Measurements from ENCODE around the gene ANO1. TPM values are rescaled to one million over a fixed set of nuclear protein-coding genes. Genes with fewer than 3 reads are reported as not detected.

ANO1 gene
- polyA plus RNA-seq, 1 of the 3 experiments (the other 2 are of a cell fraction) = not detected

DNA sequence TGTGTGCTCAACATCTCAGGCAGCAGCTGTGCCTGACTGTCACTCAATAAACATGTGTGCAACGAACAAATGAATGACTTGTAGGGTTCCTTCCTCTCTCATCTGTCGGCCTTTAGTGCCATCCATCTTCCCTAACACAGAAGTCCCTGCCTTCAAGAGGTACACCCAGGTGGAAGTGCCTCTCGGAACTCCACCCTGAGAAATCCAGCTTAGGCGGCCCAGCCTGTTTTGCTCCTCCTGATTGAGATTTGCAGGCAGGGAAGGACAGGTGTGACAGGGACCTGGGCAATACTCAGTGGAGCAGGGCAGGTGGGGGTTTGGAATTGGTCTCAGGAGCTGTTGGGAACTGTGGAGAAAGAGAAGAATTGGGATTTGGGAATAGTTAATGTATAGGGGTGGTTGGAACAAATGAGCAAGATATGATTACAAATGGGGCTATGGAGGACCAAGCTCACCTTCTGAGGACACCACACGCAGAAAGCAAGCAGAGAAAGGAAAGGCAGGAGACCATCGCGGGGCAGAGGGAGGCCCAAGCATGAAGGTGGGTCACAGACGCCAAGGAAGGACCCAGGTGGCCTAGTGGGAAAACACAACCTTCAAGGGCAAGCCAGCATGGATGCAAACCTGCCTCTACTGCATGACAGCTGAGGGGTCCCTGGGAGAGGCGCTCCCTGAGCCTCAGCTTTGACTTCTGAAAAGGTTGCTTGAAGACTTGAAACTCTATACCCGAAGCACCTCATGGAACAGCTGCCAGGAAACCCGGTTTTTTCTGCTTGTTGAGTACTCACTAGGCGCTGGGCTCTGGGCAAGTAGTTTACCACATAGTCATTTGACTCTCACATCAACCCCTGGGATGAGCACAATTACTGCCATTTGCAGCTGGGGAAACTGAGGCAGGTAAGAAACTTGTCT lies 40.9 kb upstream of the ANO1 start:
- Histone ChIP-seq H3K79me2 (ENCODE audit: insufficient read depth) (no peaks in the 10 kb centered on the region), H3K9me3 (no peaks in the 10 kb centered on the region), H4K20me1 (ENCODE audit: insufficient read depth) (no peaks in the 10 kb centered on the region), H3K27ac (ENCODE audit: low read depth in 2 of 2, low read length in 1 of 2) (no peak overlapping the region), H3K4me2 (no peak overlapping the region), H3K9ac (no peak overlapping the region), H3K9me2 (no peaks in the 10 kb centered on the region), H3K4me3 (ENCODE audit: low read depth in 2 of 2, low read length in 1 of 2) (no peak overlapping the region), H2AFZ (ENCODE audit: low read depth) (no peak overlapping the region), H3F3A (replicated peaks; ENCODE audit: insufficient read depth) (no peaks in the 10 kb centered on the region), H3K27me3 (ENCODE audit: insufficient read depth) (no peaks in the 10 kb centered on the region), H3K4me1 (ENCODE audit: control insufficient read depth in 1 of 2, insufficient read depth in 2 of 2, low read depth in 1 of 2, low read length in 1 of 2) (no peaks in the 10 kb centered on the region), H3K36me3 (replicated peaks in 1 of 2; ENCODE audit: control insufficient read depth in 1 of 2, insufficient read depth in 2 of 2, low read length in 1 of 2) (no peaks in the 10 kb centered on the region)
- TF ChIP-seq ELF1 (IDR thresholded peaks at IDR 0.05) = no peak
- TF ChIP-seq EP300 (IDR thresholded peaks at IDR 0.05; ENCODE audit: borderline replicate concordance in 1 of 2, low read depth in 1 of 2, low read length in 1 of 2) = no peak
- TF ChIP-seq SMC3 (IDR thresholded peaks at IDR 0.05; ENCODE audit: low read depth, low read length) = no peak
- TF ChIP-seq GATA2 (CRISPR knock-in tag; IDR thresholded peaks at IDR 0.05) = no peak
- TF ChIP-seq USF2 (IDR thresholded peaks at IDR 0.05; ENCODE audit: borderline replicate concordance, low read depth, low read length) = no peak
- TF ChIP-seq MXI1 (IDR thresholded peaks at IDR 0.05; ENCODE audit: low read depth, low read length) = no peak
- no peak for TF ChIP-seq FOXJ3 (CRISPR knock-in tag; IDR thresholded peaks at IDR 0.05)
- TF ChIP-seq, protein P1, sequence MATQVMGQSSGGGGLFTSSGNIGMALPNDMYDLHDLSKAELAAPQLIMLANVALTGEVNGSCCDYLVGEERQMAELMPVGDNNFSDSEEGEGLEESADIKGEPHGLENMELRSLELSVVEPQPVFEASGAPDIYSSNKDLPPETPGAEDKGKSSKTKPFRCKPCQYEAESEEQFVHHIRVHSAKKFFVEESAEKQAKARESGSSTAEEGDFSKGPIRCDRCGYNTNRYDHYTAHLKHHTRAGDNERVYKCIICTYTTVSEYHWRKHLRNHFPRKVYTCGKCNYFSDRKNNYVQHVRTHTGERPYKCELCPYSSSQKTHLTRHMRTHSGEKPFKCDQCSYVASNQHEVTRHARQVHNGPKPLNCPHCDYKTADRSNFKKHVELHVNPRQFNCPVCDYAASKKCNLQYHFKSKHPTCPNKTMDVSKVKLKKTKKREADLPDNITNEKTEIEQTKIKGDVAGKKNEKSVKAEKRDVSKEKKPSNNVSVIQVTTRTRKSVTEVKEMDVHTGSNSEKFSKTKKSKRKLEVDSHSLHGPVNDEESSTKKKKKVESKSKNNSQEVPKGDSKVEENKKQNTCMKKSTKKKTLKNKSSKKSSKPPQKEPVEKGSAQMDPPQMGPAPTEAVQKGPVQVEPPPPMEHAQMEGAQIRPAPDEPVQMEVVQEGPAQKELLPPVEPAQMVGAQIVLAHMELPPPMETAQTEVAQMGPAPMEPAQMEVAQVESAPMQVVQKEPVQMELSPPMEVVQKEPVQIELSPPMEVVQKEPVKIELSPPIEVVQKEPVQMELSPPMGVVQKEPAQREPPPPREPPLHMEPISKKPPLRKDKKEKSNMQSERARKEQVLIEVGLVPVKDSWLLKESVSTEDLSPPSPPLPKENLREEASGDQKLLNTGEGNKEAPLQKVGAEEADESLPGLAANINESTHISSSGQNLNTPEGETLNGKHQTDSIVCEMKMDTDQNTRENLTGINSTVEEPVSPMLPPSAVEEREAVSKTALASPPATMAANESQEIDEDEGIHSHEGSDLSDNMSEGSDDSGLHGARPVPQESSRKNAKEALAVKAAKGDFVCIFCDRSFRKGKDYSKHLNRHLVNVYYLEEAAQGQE (IDR thresholded peaks at IDR 0.05; ENCODE audit: low read depth, low read length) = no peak
- TF ChIP-seq TCF12 (IDR thresholded peaks at IDR 0.05) = no peak
- TF ChIP-seq TEAD4 (IDR thresholded peaks at IDR 0.05; ENCODE audit: borderline replicate concordance, insufficient read depth) = no peak
- no peak for TF ChIP-seq RAD21 (IDR thresholded peaks at IDR 0.05; ENCODE audit: low read length)
- no peak for TF ChIP-seq JUND (IDR thresholded peaks at IDR 0.05)
- no peak for TF ChIP-seq YY1 (IDR thresholded peaks at IDR 0.05; ENCODE audit: low read depth)
- TF ChIP-seq GABPA (IDR thresholded peaks at IDR 0.05; ENCODE audit: low read depth) = no peak
- TF ChIP-seq TAF1 (IDR thresholded peaks at IDR 0.05; ENCODE audit: borderline replicate concordance, low read depth, low read length) = no peak
- TF ChIP-seq MEF2A (IDR thresholded peaks at IDR 0.05; ENCODE audit: borderline replicate concordance, low read depth) = no peak
- TF ChIP-seq, protein P2, sequence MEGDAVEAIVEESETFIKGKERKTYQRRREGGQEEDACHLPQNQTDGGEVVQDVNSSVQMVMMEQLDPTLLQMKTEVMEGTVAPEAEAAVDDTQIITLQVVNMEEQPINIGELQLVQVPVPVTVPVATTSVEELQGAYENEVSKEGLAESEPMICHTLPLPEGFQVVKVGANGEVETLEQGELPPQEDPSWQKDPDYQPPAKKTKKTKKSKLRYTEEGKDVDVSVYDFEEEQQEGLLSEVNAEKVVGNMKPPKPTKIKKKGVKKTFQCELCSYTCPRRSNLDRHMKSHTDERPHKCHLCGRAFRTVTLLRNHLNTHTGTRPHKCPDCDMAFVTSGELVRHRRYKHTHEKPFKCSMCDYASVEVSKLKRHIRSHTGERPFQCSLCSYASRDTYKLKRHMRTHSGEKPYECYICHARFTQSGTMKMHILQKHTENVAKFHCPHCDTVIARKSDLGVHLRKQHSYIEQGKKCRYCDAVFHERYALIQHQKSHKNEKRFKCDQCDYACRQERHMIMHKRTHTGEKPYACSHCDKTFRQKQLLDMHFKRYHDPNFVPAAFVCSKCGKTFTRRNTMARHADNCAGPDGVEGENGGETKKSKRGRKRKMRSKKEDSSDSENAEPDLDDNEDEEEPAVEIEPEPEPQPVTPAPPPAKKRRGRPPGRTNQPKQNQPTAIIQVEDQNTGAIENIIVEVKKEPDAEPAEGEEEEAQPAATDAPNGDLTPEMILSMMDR (IDR thresholded peaks at IDR 0.05) = no peak
- no peak for DNase-seq
- ChIA-PET POLR2A (no interaction called here), CTCF (interaction anchor here (0.6 to 1.8 kb wide), 3 partner anchors 13 to 48 kb away, joined by 3 to 4 read pairs (median 3); no protein-coding TSS in a partner anchor)
- 34% methylated on average over 12 of the region's 12 CpGs for WGBS (ENCODE audit: low lambda C conversion rate)
